ENCODE data around the gene EVX2.

Gene EVX2

DNA sequence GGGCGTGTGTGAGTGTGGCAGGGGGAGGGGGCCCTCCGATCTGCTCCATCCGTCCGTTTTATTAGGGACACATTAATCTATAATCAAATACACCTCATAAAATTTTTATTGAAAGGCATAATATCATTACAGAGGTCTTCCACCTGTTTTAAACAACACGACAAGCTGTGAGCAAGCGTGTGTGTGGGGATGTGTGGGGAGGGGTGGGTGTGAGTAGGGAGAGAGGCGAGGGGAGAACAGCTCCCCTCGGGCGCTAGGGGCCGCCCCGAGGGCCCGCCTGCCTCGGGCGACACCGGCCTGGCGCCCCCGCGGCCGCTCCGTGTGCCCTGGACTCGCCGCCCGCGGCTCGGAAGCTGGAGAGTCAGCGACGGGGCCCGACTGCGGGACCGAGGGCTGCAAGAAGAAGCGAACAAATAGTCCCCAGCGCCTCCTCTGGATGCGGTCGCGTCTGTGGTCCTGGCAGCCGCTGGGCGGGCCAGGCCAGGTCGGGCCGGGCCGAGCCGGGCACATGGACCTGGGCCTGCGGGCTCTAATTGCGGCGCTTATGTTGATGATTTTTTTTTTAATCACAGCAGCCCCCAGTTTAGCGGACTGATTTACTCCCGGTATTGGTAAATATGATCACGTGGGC, 38.4 kb upstream of the EVX2 start:
- DNase-seq, result no peak

DNA sequence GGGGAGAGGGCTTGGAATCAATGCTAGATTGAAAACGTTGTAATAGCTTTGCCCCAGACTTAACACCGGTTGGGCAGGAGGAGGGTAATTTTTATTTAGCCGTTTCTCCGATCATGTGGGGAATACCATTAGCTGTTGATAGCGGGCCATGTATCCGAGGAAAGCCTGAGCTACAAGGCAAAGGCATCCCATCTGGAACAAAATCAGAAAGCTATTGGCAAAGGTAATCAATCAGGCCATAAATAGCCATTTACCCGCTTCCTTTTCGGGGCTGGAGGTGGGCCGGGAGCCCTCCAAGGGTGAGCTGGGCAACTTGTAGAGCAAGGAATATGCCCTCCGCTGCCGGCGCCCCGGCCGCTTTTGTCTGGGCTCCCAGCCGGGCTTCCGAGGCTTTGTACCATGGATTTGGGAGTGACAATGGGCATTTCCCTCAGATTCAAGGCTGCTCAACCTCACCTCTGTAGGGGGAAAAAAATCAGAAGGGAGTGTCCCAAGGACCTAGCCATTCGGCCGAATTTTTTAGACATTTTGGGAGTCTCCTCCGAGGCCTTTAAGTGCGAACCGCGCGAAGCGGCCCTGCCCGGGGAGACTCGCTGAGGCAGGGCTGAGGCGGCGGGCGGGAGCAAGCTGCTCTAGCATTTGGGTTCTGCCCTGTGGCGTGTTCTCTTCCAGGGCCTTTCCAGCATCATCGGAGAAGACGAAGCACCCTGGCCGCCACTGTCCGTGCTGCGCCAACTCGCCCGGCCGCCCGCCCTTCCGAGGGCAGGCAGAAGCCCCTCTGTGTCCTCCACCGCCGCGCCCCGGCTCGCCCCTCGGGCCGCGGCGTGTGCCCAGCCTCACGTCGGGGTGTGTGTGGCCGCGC, 37.7 kb upstream of the EVX2 start:
- DNase-seq, result no peak

DNA sequence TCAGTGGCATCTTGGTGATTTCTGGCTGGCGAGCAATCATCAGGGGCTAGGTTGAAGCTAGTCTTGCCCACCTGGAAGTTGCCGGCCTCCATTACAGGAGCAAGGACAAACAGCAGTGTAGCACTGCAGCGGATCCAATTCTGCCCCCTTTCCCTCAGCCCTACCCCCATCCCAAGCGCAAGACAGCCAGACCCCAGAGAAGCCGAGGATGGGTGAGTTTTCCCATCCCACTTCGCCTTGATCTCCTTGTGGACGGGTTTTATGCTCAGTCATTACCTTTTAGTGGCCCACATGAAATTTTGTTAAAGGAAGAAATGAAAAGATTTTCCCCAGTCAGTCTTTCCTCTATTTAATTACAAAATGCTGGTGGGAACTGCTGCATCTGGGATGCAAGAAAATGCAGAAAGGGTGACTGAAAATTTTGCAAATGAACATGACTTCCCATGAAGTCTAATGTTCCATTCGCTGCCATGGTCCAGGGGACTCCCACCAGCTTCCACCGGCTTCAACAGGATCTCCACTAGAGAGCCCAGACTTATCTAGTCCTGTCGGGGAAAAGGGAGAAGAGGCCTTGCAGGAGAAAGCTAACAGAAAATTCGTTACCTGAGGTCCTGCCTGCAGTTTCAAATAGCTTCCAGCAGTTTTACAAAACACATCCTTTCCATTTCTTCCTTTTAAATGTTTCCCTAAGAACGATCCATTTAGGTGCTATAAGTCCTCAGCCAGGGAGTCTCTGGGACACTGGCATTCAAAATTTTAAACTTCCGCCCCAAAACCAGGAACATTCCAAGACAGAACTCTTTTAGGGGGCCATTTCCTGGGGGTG, 36.8 kb upstream of the EVX2 start:
- no peak for DNase-seq

DNA sequence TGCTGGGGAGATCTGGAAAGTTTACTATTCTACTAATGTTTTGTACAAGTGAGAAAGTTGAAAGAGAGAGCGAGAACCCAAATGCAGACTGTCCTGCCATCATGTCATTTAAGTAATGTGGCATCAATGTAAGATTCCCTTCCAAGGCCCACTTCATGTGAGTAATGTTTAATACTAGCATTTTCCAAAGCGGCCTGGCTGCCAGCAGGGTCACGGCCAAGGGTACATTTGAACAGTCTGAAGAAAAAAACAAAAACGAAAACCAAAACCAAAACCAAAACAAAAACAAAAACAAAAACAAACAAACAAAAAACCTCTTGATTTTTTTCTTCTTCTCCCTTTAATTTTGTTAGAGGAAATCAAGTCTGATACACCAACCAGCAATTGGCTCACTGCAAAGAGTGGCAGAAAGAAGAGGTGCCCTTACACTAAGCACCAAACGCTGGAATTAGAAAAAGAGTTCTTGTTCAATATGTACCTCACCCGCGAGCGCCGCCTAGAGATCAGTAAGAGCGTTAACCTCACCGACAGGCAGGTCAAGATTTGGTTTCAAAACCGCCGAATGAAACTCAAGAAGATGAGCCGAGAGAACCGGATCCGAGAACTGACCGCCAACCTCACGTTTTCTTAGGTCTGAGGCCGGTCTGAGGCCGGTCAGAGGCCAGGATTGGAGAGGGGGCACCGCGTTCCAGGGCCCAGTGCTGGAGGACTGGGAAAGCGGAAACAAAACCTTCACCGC, 35.0 kb upstream of the EVX2 start:
- no peak for DNase-seq

DNA sequence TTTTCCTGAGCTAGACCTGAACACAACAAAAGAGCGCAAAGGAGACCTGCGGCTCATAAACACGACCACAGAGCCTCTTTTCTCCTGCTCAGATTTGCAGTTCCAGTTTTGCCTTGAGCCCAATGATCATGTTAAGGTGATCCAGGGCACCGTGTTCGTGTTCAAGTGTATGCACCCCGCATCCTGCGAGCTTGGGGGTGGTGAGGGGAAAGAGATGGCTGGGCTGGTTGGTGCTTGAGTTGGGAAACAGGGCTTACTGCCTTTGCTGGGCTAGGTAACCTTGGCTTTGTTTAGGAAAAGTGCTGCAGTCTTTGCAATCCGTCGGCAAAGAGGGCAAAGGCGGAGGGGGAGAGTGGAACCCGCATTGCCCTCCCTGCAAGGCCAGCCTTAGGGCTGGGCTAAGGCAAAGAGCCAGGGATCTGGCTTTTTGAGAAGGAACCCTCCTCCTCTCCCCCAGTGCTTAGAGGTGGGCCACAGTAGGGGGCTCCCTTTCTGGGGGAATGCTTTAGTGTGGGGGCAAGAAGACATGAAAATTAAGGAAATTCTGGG, 34.1 kb upstream of the EVX2 start:
- DNase-seq, result no peak

DNA sequence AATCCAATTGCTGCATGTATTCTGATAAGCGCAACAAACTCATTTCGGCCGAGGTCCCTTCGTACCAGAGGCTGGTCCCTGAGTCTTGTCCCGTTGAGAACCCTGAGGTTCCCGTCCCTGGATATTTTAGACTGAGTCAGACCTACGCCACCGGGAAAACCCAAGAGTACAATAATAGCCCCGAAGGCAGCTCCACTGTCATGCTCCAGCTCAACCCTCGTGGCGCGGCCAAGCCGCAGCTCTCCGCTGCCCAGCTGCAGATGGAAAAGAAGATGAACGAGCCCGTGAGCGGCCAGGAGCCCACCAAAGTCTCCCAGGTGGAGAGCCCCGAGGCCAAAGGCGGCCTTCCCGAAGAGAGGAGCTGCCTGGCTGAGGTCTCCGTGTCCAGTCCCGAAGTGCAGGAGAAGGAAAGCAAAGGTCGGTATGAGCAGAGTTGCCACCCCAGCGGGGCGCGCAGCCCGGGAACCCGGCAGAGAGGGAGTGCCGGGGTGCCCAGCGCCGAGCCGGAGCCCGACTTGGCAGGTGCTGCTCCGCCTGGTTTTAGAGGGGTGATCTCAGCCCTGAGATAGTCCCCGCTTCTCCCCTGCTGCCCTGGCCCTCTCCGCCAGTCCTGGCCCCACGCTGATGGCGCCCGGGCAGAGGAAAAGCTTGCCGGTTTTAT, 33.5 kb upstream of the EVX2 start:
- DNase-seq, result no peak

DNA sequence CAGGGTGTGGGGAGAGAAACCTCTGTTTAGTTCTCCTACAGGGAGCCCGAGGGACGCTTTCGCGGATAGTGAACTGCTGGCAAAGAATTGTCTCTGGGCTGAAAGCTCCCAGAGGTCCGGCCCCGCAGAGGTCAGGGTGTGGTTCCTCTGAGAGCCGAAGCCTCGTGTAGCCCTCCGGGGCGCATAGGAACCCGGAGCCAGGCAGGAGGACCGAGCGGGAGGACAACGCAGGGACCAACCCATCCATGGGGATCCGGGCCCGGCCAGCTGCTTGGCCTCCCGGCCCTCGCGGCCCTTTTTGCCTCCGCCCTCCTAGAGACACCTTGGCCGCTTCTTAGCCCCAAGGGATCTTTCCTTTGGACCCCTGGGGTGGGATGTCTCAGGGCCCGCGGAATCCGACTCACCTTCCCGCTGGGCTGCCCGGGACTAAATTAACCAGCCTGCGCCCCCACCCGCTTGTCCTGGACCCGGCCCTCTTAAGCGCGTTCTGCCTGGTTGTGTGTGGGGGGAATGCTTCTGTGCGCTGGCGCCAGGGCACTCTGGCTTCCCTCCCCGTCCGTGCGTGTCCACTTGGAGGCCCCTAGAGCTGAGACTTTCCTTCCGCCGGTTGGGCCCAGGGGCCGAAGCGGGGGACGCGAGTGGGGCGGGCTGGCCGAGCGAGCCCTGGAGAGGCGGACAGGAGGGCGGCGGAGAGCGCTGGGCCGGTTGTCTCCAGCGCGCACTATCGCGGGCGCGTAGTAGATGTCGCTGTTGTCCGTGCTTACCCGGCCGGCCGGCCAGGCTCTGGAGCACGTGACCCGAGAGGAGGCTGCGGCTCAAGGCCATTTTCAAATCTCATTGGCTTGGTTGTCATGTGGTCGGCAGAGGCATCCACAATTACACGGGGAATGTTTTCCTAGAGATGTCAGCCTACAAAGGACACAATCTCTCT, 32.4 kb upstream of the EVX2 start, which contains the start of gene HOXD10:
HOXD10 (plus strand) TSS at position 896 of the 931 bp plus-strand sequence. CDS start 56 bp downstream, outside the sequence.
- DNase-seq, result no peak

DNA sequence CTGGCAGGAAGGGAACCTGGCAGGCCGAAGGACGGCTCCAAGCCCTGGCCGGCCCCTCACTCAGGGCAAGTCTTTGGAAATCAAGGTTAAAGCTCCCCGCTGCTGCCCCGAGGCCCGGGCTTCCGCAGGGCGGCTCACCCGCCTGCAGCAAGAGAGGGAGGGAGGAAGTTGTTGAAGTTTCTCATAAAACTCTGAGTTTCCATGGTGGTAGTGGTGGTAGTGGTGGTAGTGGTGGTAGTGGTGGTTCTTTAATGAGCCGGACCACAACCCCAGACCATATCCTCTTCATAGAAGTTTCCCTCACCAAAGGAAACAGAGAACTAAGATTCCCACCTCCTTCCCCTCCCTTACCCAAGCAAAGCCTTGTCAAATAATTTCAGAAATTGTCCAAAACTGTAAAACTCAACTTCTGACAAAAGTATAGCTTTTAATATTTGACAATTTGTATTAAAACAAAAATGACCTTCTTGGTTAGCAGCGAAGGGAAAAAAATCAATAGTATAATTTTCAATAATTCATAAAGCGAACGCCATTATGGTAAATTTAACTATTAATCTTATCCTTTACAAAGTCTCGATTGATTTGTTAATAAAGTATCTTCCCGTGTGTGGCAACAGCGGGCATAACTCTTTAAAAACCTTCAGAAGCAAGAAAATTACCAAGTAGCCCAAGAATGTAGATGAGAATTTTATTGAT, 31.3 kb upstream of the EVX2 start:
- DNase-seq, result no peak

DNA sequence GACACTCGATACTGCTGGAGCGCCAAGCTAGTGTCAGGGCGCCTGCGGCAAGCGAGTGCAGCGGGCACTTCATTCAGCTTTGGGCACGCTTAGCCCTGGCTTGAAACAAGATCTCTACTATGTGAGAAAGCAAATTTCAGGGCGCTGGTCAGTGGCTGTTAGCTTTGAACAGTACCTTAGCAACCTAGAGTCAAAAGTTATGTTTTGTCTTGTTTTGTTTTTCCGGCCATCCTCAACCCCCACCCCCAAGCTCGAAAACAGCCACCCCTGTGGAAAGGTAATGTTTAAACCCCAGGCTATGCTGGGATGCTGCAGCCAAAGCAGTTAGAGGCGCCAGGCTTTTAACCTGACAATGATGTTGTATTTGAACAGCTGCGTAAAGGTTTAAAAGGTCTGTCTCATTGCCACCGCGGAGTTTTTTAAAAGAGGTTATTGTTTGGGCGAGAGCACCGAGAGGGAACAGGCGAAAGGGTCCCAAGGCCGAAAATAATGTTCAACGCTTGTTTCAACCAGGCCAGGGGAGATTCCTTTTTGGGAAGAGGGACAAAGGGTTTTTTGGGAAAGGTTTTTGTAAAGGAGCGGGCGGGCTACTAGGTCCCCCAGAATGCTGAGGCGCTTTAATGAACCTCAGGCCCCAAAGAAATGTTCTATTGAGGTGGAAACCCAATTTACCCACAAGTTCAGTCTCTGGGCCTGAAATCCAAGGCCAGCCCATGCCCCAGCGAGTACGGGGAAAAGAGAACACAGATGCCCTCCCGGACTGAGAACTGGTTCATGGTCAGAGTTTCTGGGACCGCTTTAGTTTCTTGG, 30.6 kb upstream of the EVX2 start:
- no peak for DNase-seq

DNA sequence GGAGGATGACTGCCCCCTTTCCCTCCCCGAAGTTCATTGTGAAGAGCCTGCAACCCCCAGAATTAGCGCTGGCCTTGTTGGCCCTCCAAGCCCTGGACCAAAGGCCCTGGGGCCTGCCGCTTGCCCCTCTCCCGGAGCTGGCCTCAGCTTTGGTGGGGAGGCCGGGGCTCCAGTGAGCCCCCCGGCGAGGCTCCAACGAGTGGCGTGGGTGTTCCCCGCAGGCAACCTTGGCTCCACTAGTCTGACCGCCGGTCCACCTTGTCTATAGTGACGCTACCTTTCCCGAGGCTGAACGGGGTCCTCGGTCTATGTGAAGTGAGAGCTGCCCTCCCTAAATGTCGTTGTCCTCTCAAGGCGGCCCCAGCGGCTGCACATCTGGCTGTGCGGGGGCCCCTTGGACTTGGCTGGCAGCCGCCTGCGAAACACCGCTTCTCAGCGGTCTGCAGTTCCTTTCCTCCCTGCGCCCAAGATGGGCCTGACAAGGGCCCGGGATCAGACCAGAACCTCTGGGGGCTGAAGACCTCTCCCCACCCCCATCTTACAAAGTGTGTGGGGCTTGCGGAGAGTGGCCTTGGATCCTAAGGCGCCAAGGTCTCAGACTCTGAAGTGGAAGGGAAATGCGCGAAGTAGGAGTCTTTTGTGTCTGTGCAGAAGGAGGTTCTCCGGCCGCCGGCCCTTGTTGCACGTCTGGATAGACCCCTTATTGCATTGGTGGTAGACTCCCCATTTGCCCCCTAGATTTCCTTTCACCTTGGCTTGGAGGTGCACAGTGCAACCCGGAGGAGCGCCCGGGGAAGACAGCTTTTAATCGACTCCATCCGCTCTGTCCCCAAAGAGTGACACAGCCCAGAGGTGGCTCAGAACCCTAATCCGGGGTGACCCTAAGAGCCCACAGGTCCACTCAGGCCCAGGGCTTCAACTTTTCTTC, 28.9 kb upstream of the EVX2 start:
- no peak for DNase-seq

DNA sequence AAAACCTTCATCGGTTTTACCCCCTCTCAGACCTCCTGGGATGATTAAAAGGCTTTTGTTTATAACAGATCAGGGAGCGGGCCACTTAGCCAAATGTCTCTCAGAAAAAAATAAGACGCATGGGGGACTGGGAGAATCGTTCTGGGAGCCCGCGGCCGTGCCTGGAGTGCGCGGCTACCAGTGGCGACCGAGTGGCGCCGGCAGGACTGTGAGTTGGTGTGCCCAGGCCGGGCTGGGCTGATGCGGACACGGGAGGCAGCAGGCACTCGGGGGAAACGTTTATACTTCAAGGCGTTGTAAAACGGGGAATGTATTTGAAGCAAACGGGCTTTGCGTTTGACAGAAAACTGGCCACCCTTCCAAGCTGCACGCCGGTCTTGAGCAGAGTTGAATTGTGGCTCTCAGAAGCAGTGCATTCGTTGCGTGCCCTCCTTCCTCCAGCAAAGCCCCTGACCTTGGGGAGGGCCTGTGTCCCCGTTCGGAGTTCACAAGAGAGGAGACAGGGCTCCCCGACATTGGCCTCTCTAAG, 28.1 kb upstream of the EVX2 start:
- no peak for DNase-seq

DNA sequence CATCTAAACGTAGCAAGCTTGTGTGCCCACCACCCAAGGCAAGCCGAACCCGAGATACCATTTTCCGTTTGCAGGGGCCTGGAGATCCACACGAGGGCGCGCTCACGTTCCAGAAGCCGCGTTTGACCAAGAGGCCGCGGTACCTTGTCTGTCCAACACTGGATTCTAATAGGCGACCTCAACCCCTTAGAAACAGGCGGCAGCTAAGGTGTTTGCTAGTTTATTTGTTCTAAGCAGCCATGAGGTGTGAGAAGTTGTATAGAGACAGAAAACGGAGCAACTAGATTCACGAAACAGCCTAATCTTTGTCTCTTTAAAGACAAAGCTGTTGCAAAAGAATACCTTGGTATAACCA, 27.5 kb upstream of the EVX2 start:
- DNase-seq, result no peak

DNA sequence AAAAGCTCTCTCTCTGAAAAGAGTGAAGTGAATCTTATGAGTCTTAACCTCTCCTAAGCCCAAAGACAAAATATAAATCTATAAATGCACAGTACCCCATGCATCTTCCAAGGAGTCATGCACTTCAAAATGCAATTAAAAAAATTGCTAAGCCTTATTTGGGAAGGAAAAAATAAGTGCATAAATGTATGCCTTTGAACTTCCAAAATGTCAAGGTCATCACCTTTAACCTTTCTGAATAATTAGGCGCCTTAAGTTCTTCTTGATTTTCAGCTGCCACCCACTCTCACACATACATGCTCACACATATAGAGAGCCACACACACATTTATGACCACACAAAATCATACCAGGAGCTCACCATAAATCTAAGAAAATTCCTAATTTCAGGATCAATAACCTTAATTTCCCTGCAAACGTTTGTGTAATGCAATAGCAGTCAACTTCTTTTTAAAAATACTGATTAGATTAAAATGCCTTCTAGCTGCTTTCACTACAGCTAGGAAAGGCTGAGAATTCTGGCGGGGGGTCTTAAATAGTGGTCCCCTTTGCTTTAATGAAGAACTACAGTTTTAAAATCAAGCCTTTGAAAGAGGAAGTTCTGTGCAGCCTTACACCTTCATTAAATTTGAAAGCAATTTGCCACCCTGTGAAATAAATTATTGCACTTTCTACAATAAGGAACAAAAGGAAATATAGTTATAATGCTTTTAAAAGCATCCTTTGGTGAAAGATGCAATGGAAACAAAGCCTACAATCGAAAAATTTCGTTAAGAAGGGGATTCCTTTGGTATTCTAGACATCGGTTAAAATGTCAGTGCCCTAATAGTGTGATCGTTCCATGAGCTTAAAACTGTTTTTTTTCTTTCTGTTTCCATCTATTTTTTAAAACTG, 26.9 kb upstream of the EVX2 start:
- no peak for DNase-seq

DNA sequence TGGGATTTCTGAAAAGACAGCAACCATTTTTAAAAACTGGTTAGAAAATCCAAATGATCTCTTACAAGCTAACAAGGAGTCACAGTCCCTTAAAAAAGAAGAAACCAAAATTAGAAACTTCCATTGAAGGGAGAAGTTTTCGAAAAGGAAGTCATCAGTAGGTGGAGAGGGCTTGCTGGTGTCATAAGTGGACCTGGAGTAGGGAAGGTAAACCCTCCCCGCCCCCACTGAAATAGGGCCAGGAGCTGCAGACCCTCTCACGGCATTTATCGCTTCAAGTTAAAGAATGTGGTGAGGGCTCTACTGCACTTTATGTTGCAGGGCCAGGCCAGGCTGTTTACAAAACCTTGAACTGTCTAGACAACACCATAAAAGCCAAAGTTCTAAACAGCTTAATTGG, 26.2 kb upstream of the EVX2 start:
- DNase-seq, result no peak

DNA sequence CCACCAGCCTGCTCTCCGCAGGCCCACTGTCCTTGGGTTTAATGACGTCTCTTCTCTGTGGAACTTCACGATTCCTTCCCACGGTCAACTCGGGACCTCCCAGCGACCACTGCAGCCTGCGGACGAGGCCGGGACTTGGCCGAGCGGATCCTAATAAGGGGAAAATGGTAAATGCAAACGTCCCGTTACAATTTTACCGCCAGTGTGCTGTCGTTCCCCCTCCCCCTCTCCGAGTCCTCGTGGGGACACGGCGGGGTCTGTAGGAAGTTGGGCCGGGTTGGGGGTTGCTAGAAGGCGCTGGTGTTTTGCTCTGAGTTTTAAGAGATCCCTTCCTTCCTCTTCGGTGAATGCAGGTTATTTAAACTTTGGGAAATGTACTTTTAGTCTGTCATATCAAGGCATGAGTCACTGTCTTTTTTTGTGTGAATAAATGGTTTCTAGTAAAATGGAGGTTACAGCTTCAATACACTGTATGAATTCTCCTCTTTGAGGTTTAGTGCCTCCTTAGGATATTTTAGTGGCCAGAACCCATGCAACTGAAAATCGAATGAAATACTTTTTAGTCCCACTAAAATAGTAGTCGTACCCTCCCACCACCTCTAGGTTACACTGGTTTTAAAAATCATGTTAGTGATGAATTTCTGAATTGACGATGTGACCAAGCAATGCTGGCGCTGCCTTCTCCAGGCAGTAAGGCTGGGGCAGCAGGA, 25.6 kb upstream of the EVX2 start:
- no peak for DNase-seq

DNA sequence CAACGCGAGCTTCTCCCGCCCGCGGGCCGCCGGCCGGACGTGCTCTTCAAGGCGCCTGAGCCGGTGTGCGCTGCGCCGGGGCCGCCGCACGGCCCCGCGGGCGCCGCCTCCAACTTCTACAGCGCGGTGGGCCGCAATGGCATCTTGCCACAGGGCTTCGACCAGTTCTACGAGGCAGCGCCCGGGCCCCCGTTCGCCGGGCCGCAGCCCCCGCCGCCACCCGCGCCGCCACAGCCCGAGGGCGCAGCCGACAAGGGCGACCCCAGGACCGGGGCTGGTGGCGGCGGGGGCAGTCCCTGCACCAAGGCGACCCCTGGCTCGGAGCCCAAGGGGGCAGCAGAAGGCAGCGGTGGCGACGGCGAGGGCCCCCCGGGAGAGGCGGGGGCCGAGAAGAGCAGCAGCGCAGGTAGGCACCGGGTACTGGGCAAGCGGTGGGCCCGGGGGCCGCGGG, 24.0 kb upstream of the EVX2 start:
- no peak for DNase-seq
